Mesendoderm (in vitro differentiated cells): ENCODE data around the gene SHISAL1.

Experiments used
- DNase-seq: peaks from one replicate; pipeline ENCODE4 v3.0.0; 2013
- H2AK5ac ChIP-seq: 2 replicates; pipeline ENCODE4 v1.6.1; 2013; ENCODE audit warnings: low read length, inconsistent platforms
- H2BK120ac ChIP-seq: 2 replicates; pipeline ENCODE4 v1.6.1; 2013; ENCODE audit warnings: low read depth, mild to moderate bottlenecking, low read length, moderate library complexity, mixed read lengths
- H2BK15ac ChIP-seq: replicated peaks from 2 replicates; pipeline ENCODE4 v1.6.1; 2013; ENCODE audit warnings: low read depth, mild to moderate bottlenecking, moderate library complexity
- H2BK5ac ChIP-seq: 2 replicates; pipeline ENCODE4 v1.6.1; 2013; ENCODE audit warnings: low read length, inconsistent platforms
- H3K18ac ChIP-seq: 2 replicates; pipeline ENCODE4 v1.6.1; 2013; ENCODE audit warnings: mild to moderate bottlenecking, low read length, mixed read lengths
- H3K23ac ChIP-seq: one replicate; pipeline ENCODE4 v1.6.1; 2013; ENCODE audit warnings: low read length
- H3K27ac ChIP-seq: 2 replicates; pipeline ENCODE4 v1.5.1; 2013; ENCODE audit warnings: low read depth, mild to moderate bottlenecking, inconsistent platforms, low read length, moderate library complexity
- H3K27me3 ChIP-seq: 2 replicates; pipeline ENCODE4 v1.6.1; 2013; ENCODE audit warnings: low read length, control low read depth, mild to moderate bottlenecking, inconsistent platforms; ENCODE audit not compliant: insufficient read depth, poor library complexity
- H3K36me3 ChIP-seq: 2 replicates; pipeline ENCODE4 v1.6.1; 2013; ENCODE audit warnings: low read length, inconsistent platforms; ENCODE audit not compliant: control insufficient read depth, insufficient read depth
- H3K4ac ChIP-seq: one replicate; pipeline ENCODE4 v1.6.1; 2013; ENCODE audit warnings: low read depth, mild to moderate bottlenecking, low read length, moderate library complexity
- H3K4me1 ChIP-seq: 2 replicates; pipeline ENCODE4 v1.6.1; 2013; ENCODE audit warnings: low read depth, low read length, inconsistent platforms; ENCODE audit not compliant: control insufficient read depth
- H3K4me2 ChIP-seq: 2 replicates; pipeline ENCODE4 v1.6.1; 2013; ENCODE audit warnings: low read length
- H3K4me3 ChIP-seq: 2 replicates; pipeline ENCODE4 v1.5.1; 2013; ENCODE audit warnings: mild to moderate bottlenecking, low read length
- H3K56ac ChIP-seq: one replicate; pipeline ENCODE4 v1.6.1; 2013; ENCODE audit warnings: low read length
- H3K79me1 ChIP-seq: 2 replicates; pipeline ENCODE4 v1.6.1; 2013; ENCODE audit warnings: low read length, inconsistent platforms
- H3K79me2 ChIP-seq: 2 replicates; pipeline ENCODE4 v1.6.1; 2013; ENCODE audit warnings: mild to moderate bottlenecking, low read length; ENCODE audit not compliant: control insufficient read depth, insufficient read depth
- H3K9ac ChIP-seq: 2 replicates; pipeline ENCODE4 v1.6.1; 2013; ENCODE audit warnings: low read length, inconsistent platforms
- H4K5ac ChIP-seq: one replicate; pipeline ENCODE4 v1.6.1; 2013; ENCODE audit warnings: low read length
- H4K8ac ChIP-seq: one replicate; pipeline ENCODE4 v1.6.1; 2013; ENCODE audit warnings: low read depth, mild to moderate bottlenecking, control low read depth, low read length, moderate library complexity
- WGBS: extraction: QIAGEN DNeasy Blood & Tissue Kit; methylation state at CpG from one replicate; pipeline ENCODE4 v1.1.7; 2013; ENCODE audit warnings: low lambda C conversion rate, missing lambda C conversion rate; ENCODE audit not compliant: insufficient coverage; ENCODE audit errors: extremely low coverage; 5-methylcytosine and 5-hydroxymethylcytosine counted together

Gene SHISAL1

GRCh38 chr22:44281768-44282637 lies 30.7 kb downstream of the SHISAL1 start:
- no peaks in the 10 kb centered on the region for H3K79me1 ChIP-seq
- no peaks in the 10 kb centered on the region for H3K27me3 ChIP-seq
- no peak overlapping the region for H3K4me3 ChIP-seq
- H3K4me1 ChIP-seq: no peaks in the 10 kb centered on the region
- no peak overlapping the region for H3K4me2 ChIP-seq
- H3K79me2 ChIP-seq: no peaks in the 10 kb centered on the region
- H3K18ac ChIP-seq: no peak overlapping the region
- H2BK15ac ChIP-seq: no peak overlapping the region
- no peak overlapping the region for H2AK5ac ChIP-seq
- no peak overlapping the region for H3K23ac ChIP-seq
- H2BK120ac ChIP-seq: no peak overlapping the region
- H4K8ac ChIP-seq: no peak overlapping the region
- no peak for DNase-seq
- no peak overlapping the region for H2BK5ac ChIP-seq
- no peak overlapping the region for H3K27ac ChIP-seq
- no peak overlapping the region for H4K5ac ChIP-seq
- no peak overlapping the region for H3K9ac ChIP-seq
- no peaks in the 10 kb centered on the region for H3K36me3 ChIP-seq
- no peak overlapping the region for H3K4ac ChIP-seq
- WGBS: no CpG with 5 or more reads among the region's 26 CpGs
- no peak overlapping the region for H3K56ac ChIP-seq

DNA sequence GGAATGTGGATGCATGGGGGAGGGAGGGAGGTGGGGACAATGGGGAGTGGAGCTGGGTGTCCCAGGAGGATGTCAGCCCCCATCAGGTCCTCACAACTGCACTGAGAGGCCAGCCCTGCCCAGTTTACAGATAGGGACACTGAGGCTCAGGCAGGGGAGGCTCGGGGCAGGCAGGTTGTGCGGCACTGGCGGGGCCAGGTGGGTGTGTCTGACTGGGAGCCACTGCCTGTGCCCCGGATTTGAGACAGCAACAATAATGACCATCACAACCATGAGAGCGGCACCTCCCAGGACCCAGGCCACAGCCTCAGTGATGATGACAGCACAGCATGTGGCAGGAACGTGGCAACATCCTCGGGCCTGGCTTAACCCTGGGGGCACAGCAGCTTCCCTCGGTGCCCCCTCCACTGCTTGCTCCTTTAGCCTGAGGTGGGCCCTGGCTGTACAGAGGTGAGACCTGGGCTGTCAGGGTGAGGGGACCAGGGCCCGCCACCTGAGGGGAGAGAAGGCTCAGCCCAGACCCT lies 32.0 kb downstream of the SHISAL1 start:
- no peak overlapping the region for H2BK120ac ChIP-seq
- H3K4me3 ChIP-seq: no peak overlapping the region
- H3K79me1 ChIP-seq: no peaks in the 10 kb centered on the region
- no CpG with 5 or more reads among the region's 9 CpGs for WGBS
- no peak overlapping the region for H3K56ac ChIP-seq
- H3K4ac ChIP-seq: no peak overlapping the region
- H3K4me2 ChIP-seq: no peak overlapping the region
- no peaks in the 10 kb centered on the region for H3K36me3 ChIP-seq
- no peaks in the 10 kb centered on the region for H3K27me3 ChIP-seq
- no peak overlapping the region for H2AK5ac ChIP-seq
- no peak for DNase-seq
- no peak overlapping the region for H4K5ac ChIP-seq
- H3K4me1 ChIP-seq: no peaks in the 10 kb centered on the region
- no peak overlapping the region for H3K9ac ChIP-seq
- no peak overlapping the region for H2BK5ac ChIP-seq
- H4K8ac ChIP-seq: no peak overlapping the region
- H2BK15ac ChIP-seq: no peak overlapping the region
- H3K79me2 ChIP-seq: no peaks in the 10 kb centered on the region
- no peak overlapping the region for H3K27ac ChIP-seq
- H3K18ac ChIP-seq: no peak overlapping the region
- no peak overlapping the region for H3K23ac ChIP-seq

DNA sequence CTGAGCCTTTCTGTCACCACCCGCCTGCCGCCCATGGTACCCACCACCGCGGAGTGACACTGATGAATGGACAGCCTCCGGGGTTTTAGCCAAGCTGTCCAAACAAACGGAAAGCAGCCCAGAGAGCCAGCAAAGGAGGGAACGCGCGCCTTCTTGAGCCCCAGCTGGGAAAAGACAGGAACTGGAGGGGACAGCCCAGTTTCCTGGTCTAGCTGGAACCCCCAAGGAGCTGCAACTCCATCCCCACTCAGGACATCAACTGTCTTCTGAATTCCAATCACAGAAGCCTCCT lies 33.7 kb downstream of the SHISAL1 start:
- H3K27ac ChIP-seq: no peak overlapping the region
- H3K18ac ChIP-seq: no peak overlapping the region
- no peak overlapping the region for H3K23ac ChIP-seq
- H3K79me2 ChIP-seq: no peaks in the 10 kb centered on the region
- H3K9ac ChIP-seq: no peak overlapping the region
- H3K79me1 ChIP-seq: no peaks in the 10 kb centered on the region
- H2BK120ac ChIP-seq: no peak overlapping the region
- no peak overlapping the region for H3K4me3 ChIP-seq
- no peak overlapping the region for H2BK15ac ChIP-seq
- WGBS: no CpG with 5 or more reads among the region's 9 CpGs
- H4K5ac ChIP-seq: no peak overlapping the region
- no peak overlapping the region for H2AK5ac ChIP-seq
- H3K27me3 ChIP-seq: no peaks in the 10 kb centered on the region
- H3K4me2 ChIP-seq: no peak overlapping the region
- DNase-seq: no peak
- no peaks in the 10 kb centered on the region for H3K36me3 ChIP-seq
- H3K4me1 ChIP-seq: no peaks in the 10 kb centered on the region
- no peak overlapping the region for H3K56ac ChIP-seq
- no peak overlapping the region for H3K4ac ChIP-seq
- H4K8ac ChIP-seq: no peak overlapping the region
- no peak overlapping the region for H2BK5ac ChIP-seq

GRCh38 chr22:44278243-44279068 lies 34.3 kb downstream of the SHISAL1 start:
- no peaks in the 10 kb centered on the region for H3K79me2 ChIP-seq
- no peak overlapping the region for H2BK120ac ChIP-seq
- H3K4me1 ChIP-seq: no peaks in the 10 kb centered on the region
- WGBS: no CpG with 5 or more reads among the region's 17 CpGs
- H2BK5ac ChIP-seq: no peak overlapping the region
- H3K18ac ChIP-seq: no peak overlapping the region
- H3K79me1 ChIP-seq: no peaks in the 10 kb centered on the region
- H4K5ac ChIP-seq: no peak overlapping the region
- no peak overlapping the region for H3K4ac ChIP-seq
- H3K27me3 ChIP-seq: no peaks in the 10 kb centered on the region
- H3K4me3 ChIP-seq: no peak overlapping the region
- no peaks in the 10 kb centered on the region for H3K36me3 ChIP-seq
- no peak overlapping the region for H3K4me2 ChIP-seq
- no peak overlapping the region for H2AK5ac ChIP-seq
- H2BK15ac ChIP-seq: no peak overlapping the region
- H3K56ac ChIP-seq: no peak overlapping the region
- H4K8ac ChIP-seq: no peak overlapping the region
- no peak overlapping the region for H3K27ac ChIP-seq
- no peak overlapping the region for H3K9ac ChIP-seq
- no peak overlapping the region for H3K23ac ChIP-seq
- no peak for DNase-seq

DNA sequence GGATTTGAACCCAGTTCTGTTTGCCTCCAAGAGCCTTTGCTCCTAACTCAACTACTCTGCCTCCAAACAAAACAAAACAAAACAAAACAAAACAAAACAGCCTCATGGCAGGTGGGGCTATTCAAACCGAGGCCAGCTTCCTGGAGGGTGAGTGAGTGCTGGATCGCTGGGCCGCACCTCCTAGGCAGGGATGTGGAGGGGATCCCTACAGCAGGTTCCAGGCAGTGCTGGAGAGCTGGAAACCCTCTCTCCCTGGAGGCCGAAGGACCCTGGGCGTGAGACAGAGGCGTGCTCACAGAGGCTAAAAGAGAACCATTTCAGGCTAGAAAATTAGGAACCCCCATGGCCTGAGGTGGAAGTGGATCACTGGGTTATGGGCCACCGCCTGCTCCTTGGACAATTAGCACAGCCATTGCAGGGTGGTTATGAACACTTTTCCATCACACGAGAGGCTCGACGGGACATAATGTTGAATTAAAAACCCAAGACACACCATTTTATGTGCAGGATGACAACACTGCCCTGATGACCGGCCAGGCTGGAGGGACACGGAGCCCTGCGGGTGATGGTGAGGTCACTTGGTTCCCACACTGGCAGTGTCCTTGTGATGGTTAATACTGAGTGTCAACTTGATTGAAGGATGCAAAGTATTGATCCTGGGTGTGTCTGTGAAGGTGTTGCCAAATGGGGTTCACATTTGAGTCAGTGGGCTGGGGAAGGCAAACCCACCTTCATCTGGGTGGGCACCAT lies 35.2 kb downstream of the SHISAL1 start:
- H3K56ac ChIP-seq: no peak overlapping the region
- no peak overlapping the region for H3K9ac ChIP-seq
- no peak overlapping the region for H3K23ac ChIP-seq
- no peak overlapping the region for H4K5ac ChIP-seq
- H2BK15ac ChIP-seq: no peak overlapping the region
- DNase-seq: no peak
- no CpG with 5 or more reads among the region's 13 CpGs for WGBS
- H3K36me3 ChIP-seq: no peaks in the 10 kb centered on the region
- H3K4me2 ChIP-seq: no peak overlapping the region
- H3K4me1 ChIP-seq: no peaks in the 10 kb centered on the region
- no peak overlapping the region for H2AK5ac ChIP-seq
- H3K79me1 ChIP-seq: no peaks in the 10 kb centered on the region
- H3K27ac ChIP-seq: no peak overlapping the region
- no peak overlapping the region for H3K18ac ChIP-seq
- no peak overlapping the region for H2BK120ac ChIP-seq
- no peaks in the 10 kb centered on the region for H3K27me3 ChIP-seq
- no peak overlapping the region for H3K4ac ChIP-seq
- H4K8ac ChIP-seq: no peak overlapping the region
- H2BK5ac ChIP-seq: no peak overlapping the region
- no peak overlapping the region for H3K4me3 ChIP-seq
- H3K79me2 ChIP-seq: no peaks in the 10 kb centered on the region
